Measurements from ENCODE around the gene DCAF10. TPM values are rescaled to one million over a fixed set of nuclear protein-coding genes. Genes with fewer than 3 reads are reported as not detected.
"Not testable (repeated sequence)": the region's sequence is repeated elsewhere in the genome, so short reads cannot be mapped to it uniquely, and the experiment has no call there.

The DCAF10 gene
- total RNA-seq, 2 experiments from 2014 or later: 7.2 to 7.5 TPM

GRCh38 chr9:37889536-37889935 lies 88.9 kb downstream of the DCAF10 start:
- DNase-seq: no peak
- no peak overlapping the region for H3K27ac ChIP-seq (ENCODE audit: low read depth in 1 of 2, low read length in 2 of 2)
- CTCF ChIA-PET: no interaction called here
- POLR2A ChIA-PET: no interaction called here
- peaks cover 40% of the 10 kb centered on the region for H3K36me3 ChIP-seq (ENCODE audit: insufficient read depth, low read length)
- no peaks in the 10 kb centered on the region for H3K9me3 ChIP-seq (ENCODE audit: control insufficient read depth in 1 of 2, insufficient read depth in 1 of 2, low read length in 2 of 2)
- Mint-ChIP-seq H3K9me3 (no peaks in the 10 kb centered on the region), H3K4me3 (no peak overlapping the region), H3K4me1 (ENCODE audit: low read depth) (no peaks in the 10 kb centered on the region), H3K27me3 (no peaks in the 10 kb centered on the region), H3K36me3 (ENCODE audit: low read depth) (peaks cover 72% of the 10 kb centered on the region), H3K27ac (no peak overlapping the region)
- H3K4me3 ChIP-seq (ENCODE audit: low read length): no peak overlapping the region
- H3K4me1 ChIP-seq (ENCODE audit: insufficient read depth, low read length): no peaks in the 10 kb centered on the region
- no peak for TF ChIP-seq CTCF (IDR thresholded peaks at IDR 0.05)
- no peak for ATAC-seq (ENCODE audit: poor library complexity)
- H3K27me3 ChIP-seq (ENCODE audit: control insufficient read depth in 1 of 2, insufficient read depth in 2 of 2, low read length in 2 of 2): no peaks in the 10 kb centered on the region
- intact Hi-C loops (cut with DNase I, micrococcal nuclease): loop anchor here in 1 of 2 experiments (10.0 kb wide), 1 partner anchor 305 kb away; no protein-coding TSS in a partner anchor

- intact Hi-C loops (cut with DNase I, micrococcal nuclease); H3K4me3 Mint-ChIP-seq; ATAC-seq (ENCODE audit: poor library complexity); CTCF ChIA-PET; DNase-seq; H3K4me3 ChIP-seq (ENCODE audit: low read length); H3K27me3 Mint-ChIP-seq; H3K27ac ChIP-seq (ENCODE audit: low read depth in 1 of 2, low read length in 2 of 2); H3K4me1 ChIP-seq (ENCODE audit: insufficient read depth, low read length); H3K9me3 Mint-ChIP-seq; H3K9me3 ChIP-seq (ENCODE audit: control insufficient read depth in 1 of 2, insufficient read depth in 1 of 2, low read length in 2 of 2); H3K27me3 ChIP-seq (ENCODE audit: control insufficient read depth in 1 of 2, insufficient read depth in 2 of 2, low read length in 2 of 2); POLR2A ChIA-PET; H3K4me1 Mint-ChIP-seq (ENCODE audit: low read depth); H3K27ac Mint-ChIP-seq: not testable (repeated sequence)
- peaks cover 79% of the 10 kb centered on the region for H3K36me3 Mint-ChIP-seq (ENCODE audit: low read depth)
- H3K36me3 ChIP-seq (ENCODE audit: insufficient read depth, low read length): peaks cover 45% of the 10 kb centered on the region
These were observed 90.4 kb downstream of the DCAF10 start for GRCh38 chr9:37891042-37891441.

GRCh38 chr9:37892063-37892462 lies 91.5 kb downstream of the DCAF10 start:
- no peaks in the 10 kb centered on the region for H3K4me1 ChIP-seq (ENCODE audit: insufficient read depth, low read length)
- intact Hi-C loops (cut with DNase I, micrococcal nuclease): no loop called here
- Mint-ChIP-seq H3K4me1 (ENCODE audit: low read depth) (no peaks in the 10 kb centered on the region), H3K36me3 (ENCODE audit: low read depth) (peaks cover 88% of the 10 kb centered on the region), H3K27me3 (no peaks in the 10 kb centered on the region), H3K27ac (no peak overlapping the region), H3K9me3 (no peaks in the 10 kb centered on the region), H3K4me3 (no peak overlapping the region)
- H3K27me3 ChIP-seq (ENCODE audit: control insufficient read depth in 1 of 2, insufficient read depth in 2 of 2, low read length in 2 of 2): no peaks in the 10 kb centered on the region
- CTCF ChIA-PET: no interaction called here
- no peak overlapping the region for H3K4me3 ChIP-seq (ENCODE audit: low read length)
- no peak overlapping the region for H3K27ac ChIP-seq (ENCODE audit: low read depth in 1 of 2, low read length in 2 of 2)
- no peaks in the 10 kb centered on the region for H3K9me3 ChIP-seq (ENCODE audit: control insufficient read depth in 1 of 2, insufficient read depth in 1 of 2, low read length in 2 of 2)
- POLR2A ChIA-PET: no interaction called here
- no peak for ATAC-seq (ENCODE audit: poor library complexity)
- no peak for DNase-seq
- TF ChIP-seq CTCF (IDR thresholded peaks at IDR 0.05): no peak
- H3K36me3 ChIP-seq (ENCODE audit: insufficient read depth, low read length): peaks cover 50% of the 10 kb centered on the region

- no peaks in the 10 kb centered on the region for H3K9me3 ChIP-seq (ENCODE audit: control insufficient read depth in 1 of 2, insufficient read depth in 1 of 2, low read length in 2 of 2)
- H3K27ac Mint-ChIP-seq: no peak overlapping the region
- H3K27me3 ChIP-seq (ENCODE audit: control insufficient read depth in 1 of 2, insufficient read depth in 2 of 2, low read length in 2 of 2): no peaks in the 10 kb centered on the region
- POLR2A ChIA-PET: no interaction called here
- H3K9me3 Mint-ChIP-seq: no peaks in the 10 kb centered on the region
- peaks cover 17% of the 10 kb centered on the region for H3K4me1 Mint-ChIP-seq (ENCODE audit: low read depth)
- ATAC-seq (ENCODE audit: poor library complexity): no peak
- H3K36me3 ChIP-seq (ENCODE audit: insufficient read depth, low read length): peaks cover 56% of the 10 kb centered on the region
- DNase-seq: no peak
- no peaks in the 10 kb centered on the region for H3K27me3 Mint-ChIP-seq
- no peak overlapping the region for H3K4me3 Mint-ChIP-seq
- peaks cover 67% of the 10 kb centered on the region for H3K36me3 Mint-ChIP-seq (ENCODE audit: low read depth)
- H3K4me1 ChIP-seq (ENCODE audit: insufficient read depth, low read length): peaks cover 3% of the 10 kb centered on the region
- no peak for TF ChIP-seq CTCF (IDR thresholded peaks at IDR 0.05)
- H3K4me3 ChIP-seq (ENCODE audit: low read length): no peak overlapping the region
- no peak overlapping the region for H3K27ac ChIP-seq (ENCODE audit: low read depth in 1 of 2, low read length in 2 of 2)
- CTCF ChIA-PET: no interaction called here
- intact Hi-C loops (cut with DNase I, micrococcal nuclease): no loop called here
These were observed 97.1 kb downstream of the DCAF10 start for GRCh38 chr9:37897665-37898064.
